ENCODE results near the gene DNAJB8. TPM values are rescaled to one million over a fixed set of nuclear protein-coding genes. Genes with fewer than 3 reads are reported as not detected.

The DNAJB8 gene
- total and polyA plus RNA-seq, 9 of the 15 experiments (the other 6 are each of a cell fraction or from before 2014, with no cell fraction given), result not detected

DNA sequence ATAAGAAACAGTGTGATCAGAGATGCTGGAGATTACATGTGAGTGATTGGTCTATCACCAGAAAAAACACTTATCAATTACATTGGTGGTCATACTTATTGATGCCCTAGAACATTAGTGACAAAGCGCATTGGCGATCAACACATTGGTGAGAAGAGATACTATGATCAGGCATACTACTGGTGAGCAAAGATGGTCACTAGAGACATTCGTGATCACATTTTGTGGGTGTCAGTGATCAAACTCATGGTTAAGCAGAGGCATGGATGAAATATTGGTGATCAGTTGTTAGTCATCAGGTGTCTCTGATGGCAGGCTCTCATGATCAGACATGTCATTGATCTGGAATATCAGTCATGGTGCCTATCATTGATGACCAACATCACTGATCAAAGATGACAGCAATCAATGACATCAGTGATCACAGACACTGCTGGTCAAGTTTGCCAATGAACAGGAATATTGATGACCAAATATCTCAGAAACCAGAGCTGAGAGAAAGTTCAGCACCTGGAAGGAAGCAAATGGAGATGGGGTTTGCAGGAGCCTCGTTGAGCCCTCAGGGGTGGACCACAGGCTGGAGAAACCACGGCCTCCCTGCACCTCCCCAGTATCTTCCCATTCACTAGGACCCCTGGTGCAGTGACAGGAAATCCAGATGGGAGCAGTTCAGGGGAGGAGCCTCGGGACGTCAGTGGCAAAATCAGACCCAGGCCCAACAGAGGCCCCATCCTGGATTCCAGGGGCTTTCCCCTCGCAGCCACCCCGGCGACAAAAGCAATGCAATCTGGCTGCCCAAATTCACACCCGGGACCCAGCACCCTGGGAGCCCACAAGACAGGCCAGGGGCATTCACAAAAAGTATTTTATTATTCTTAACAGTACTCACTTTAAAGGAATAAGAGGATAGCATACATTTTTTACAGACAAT, 12.2 kb upstream of the DNAJB8 start (continued):
- TF ChIP-seq, protein P1, sequence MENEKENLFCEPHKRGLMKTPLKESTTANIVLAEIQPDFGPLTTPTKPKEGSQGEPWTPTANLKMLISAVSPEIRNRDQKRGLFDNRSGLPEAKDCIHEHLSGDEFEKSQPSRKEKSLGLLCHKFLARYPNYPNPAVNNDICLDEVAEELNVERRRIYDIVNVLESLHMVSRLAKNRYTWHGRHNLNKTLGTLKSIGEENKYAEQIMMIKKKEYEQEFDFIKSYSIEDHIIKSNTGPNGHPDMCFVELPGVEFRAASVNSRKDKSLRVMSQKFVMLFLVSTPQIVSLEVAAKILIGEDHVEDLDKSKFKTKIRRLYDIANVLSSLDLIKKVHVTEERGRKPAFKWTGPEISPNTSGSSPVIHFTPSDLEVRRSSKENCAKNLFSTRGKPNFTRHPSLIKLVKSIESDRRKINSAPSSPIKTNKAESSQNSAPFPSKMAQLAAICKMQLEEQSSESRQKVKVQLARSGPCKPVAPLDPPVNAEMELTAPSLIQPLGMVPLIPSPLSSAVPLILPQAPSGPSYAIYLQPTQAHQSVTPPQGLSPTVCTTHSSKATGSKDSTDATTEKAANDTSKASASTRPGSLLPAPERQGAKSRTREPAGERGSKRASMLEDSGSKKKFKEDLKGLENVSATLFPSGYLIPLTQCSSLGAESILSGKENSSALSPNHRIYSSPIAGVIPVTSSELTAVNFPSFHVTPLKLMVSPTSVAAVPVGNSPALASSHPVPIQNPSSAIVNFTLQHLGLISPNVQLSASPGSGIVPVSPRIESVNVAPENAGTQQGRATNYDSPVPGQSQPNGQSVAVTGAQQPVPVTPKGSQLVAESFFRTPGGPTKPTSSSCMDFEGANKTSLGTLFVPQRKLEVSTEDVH (IDR thresholded peaks at IDR 0.05; ENCODE audit: low read depth, partially characterized antibody), result peak; percentile 59
- TF ChIP-seq BDP1 (IDR thresholded peaks at IDR 0.05; ENCODE audit: insufficient read depth, insufficient read length) (no peak), ZBED1 (IDR thresholded peaks at IDR 0.05) (peak; percentile 62; the same call in 1 of the 2 replicates), NR3C1 (CRISPR knock-in tag; IDR thresholded peaks at IDR 0.05) (no peak), POLR2A (conservative IDR thresholded peaks at IDR 0.05) (peak; percentile 78), PML (IDR thresholded peaks at IDR 0.05; ENCODE audit: low read length) (peak; percentile 56; the same call in 1 of the 2 replicates), U2AF2 (optimal IDR thresholded peaks at IDR 0.05; ENCODE audit: low read depth, low read length) (no peak), SUPT5H (IDR thresholded peaks at IDR 0.05) (peak; percentile 78), FIP1L1 (IDR thresholded peaks at IDR 0.05; ENCODE audit: low read depth, low read length, poor library complexity, severe bottlenecking) (no peak), YBX1 (IDR thresholded peaks at IDR 0.05) (no peak), PHB2 (IDR thresholded peaks at IDR 0.05; ENCODE audit: low read depth) (no peak), MTA3 (IDR thresholded peaks at IDR 0.05; ENCODE audit: borderline replicate concordance) (peak; percentile 56; the same call in 1 of the 2 replicates)
- TF ChIP-seq, protein P2, sequence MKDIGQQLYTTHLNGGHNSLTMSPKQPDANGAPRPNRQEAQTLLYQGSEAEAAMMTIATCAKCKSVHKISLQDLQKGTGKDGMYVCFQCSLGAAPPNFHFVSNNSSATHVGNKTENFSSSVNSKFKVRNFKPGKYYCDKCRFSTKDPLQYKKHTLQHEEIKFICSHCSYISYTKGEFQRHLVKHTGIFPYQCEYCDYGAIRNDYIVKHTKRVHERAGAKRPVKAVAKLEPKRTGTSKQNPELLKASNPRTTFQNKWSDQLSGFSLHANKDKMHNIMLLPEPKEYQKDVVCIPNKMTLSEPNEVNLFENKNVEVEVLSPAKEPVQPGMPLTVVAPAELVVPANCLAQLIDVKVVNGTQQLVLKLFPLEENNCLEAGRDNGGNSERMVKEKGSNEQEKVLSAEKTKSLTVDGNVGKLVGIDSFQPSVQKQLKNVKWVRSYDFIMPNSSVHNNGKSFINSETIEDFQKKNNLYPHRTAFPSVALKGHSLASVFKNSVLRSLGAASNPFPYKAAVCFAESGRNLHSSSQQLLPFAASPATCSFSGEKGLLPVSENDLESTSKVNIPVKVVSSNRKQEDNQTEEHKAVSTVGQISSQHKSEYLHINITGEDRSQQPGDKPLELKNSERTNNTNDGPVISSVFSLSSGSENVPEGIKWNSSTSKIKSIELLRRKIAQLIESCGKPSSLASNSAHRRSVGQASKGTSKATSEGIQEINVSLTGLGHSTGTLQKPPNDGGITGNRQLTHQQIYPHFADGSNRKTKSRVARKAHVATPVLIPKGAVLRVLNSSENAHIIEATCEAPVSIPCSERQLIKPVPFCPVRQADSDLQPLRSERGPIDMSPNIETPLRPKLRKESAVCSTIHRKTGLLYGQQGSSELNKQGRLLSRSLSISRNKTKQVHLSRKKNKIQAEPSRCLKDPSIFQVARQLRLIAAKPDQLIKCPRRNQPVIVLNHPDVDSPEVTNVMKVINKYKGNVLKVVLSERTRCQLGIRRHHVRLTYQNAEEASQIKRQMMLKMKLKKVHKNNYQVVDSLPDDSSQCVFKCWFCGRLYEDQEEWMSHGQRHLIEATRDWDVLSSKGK (CRISPR knock-in tag; IDR thresholded peaks at IDR 0.05), result peak; percentile 63; the same call in 1 of the 2 replicates
- TF ChIP-seq, protein P3, sequence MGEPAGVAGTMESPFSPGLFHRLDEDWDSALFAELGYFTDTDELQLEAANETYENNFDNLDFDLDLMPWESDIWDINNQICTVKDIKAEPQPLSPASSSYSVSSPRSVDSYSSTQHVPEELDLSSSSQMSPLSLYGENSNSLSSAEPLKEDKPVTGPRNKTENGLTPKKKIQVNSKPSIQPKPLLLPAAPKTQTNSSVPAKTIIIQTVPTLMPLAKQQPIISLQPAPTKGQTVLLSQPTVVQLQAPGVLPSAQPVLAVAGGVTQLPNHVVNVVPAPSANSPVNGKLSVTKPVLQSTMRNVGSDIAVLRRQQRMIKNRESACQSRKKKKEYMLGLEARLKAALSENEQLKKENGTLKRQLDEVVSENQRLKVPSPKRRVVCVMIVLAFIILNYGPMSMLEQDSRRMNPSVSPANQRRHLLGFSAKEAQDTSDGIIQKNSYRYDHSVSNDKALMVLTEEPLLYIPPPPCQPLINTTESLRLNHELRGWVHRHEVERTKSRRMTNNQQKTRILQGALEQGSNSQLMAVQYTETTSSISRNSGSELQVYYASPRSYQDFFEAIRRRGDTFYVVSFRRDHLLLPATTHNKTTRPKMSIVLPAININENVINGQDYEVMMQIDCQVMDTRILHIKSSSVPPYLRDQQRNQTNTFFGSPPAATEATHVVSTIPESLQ (CRISPR knock-in tag; IDR thresholded peaks at IDR 0.05), result no peak
- TF ChIP-seq, protein P4, sequence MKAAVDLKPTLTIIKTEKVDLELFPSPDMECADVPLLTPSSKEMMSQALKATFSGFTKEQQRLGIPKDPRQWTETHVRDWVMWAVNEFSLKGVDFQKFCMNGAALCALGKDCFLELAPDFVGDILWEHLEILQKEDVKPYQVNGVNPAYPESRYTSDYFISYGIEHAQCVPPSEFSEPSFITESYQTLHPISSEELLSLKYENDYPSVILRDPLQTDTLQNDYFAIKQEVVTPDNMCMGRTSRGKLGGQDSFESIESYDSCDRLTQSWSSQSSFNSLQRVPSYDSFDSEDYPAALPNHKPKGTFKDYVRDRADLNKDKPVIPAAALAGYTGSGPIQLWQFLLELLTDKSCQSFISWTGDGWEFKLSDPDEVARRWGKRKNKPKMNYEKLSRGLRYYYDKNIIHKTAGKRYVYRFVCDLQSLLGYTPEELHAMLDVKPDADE (conservative IDR thresholded peaks at IDR 0.05; ENCODE audit: control insufficient read depth, low read depth, low read length), result no peak
- TF ChIP-seq, protein P5, sequence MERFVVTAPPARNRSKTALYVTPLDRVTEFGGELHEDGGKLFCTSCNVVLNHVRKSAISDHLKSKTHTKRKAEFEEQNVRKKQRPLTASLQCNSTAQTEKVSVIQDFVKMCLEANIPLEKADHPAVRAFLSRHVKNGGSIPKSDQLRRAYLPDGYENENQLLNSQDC (CRISPR knock-in tag; IDR thresholded peaks at IDR 0.05), result no peak

Data from K562 (cell line).